Putamen (tissue), 1 donor: ENCODE data around the gene ZNF319.
A peak's percentile ranks its signal among the peaks of the same experiment; 100 is the strongest.

Experiments
- DNase-seq: peaks from one replicate; pipeline ENCODE4 v3.0.0-alpha.2; 2016; ENCODE audit warnings: low spot score

ZNF319 gene

DNA sequence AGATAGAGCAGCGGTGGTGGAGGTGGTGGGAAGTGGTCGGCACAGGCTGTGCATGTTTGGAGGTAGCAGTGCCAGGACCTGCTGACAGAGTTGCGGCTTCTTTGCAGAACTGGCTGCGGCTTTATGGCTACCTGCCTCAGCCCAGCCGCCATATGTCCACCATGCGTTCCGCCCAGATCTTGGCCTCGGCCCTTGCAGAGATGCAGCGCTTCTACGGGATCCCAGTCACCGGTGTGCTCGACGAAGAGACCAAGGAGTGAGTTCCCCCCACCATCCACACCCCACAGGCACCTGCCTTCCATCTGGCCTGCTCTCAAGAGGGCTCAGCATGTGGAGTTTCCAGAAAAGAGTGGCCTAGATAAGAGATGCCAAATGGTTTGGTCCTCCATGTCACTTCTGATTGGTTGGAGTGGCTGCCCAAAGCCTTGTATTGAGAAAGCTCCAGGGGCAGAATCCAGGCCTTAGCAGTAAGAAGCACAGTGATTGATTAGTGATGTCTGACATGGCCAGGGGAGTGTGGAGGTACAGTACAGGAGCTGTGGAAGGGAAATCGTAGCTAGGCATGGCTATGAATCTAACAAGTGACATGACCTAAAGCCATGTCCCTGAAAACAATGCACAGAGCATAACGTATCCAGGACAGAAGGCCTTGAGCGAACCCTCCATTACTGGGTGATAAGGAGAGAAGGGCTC, 37.0 kb upstream of the ZNF319 start:
- DNase-seq = no peak

- DNase-seq = no peak
Observed at GRCh38 chr16:58036943-58037342, 36.5 kb upstream of the ZNF319 start.

GRCh38 chr16:58035356-58036170, 35.1 kb upstream of the ZNF319 start:
- DNase-seq = no peak

DNA sequence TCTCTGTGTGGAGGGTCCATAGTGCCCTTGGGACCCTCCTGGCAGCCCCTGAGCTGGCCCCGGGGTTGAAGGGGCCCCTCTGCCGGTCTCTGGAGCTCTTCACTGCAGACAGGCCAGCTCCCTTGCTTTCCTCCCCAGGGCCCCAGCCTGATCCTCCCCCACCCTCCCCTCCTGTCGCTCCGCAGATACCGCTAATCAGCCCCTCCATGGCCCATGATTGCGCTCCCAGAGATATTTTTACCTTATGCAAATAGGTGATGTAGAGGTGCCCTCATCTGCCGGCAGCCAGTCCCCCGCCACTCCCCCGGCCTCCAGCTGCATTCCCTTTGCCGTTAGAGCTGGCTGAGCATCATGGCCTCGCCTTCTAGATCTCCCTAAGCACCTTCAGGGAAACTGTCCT, 34.3 kb upstream of the ZNF319 start:
- DNase-seq = no peak

- no peak for DNase-seq
Observed at GRCh38 chr16:58034128-58034685, 33.7 kb upstream of the ZNF319 start.

GRCh38 chr16:58032710-58033293, 32.3 kb upstream of the ZNF319 start:
- DNase-seq = peak; percentile 37

DNA sequence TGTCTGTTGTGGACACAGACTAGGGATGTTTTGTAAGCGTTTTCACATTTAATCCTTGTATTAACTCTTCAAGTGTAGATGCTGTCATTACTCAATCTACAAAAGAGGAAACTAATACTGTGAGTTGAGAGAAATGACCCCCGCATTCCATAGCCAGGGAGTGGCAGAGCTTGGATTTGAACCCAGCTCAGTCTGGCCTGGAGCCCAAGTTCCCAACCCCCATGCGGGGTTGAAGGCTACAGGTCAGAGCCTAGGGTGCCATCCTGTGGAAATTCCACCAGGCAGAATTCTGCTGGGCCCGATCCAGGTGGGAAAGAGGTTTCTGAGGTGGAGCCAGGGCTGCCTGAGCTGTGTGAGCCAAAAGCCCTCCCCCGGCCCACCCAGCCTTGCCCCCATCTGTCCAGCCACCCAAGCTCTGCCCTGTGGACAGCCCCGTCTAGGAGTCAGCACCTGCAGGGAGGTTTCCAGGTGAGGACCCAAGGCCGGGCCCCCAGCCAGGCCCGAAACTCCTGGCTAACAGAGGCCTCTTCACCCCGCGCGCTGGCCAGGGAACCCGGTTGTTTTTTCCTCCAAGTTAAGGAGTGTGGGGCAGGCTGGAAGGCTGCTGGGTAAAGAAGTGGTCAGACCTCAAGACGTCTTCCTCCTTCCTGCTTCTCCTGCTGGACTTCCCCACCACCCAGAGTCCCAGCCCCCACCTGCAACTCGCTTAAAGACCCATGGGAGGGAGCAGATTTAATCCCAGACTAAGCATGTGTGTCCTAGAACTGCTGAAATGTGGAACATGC, 30.7 kb upstream of the ZNF319 start:
- no peak for DNase-seq

GRCh38 chr16:58030136-58030840, 29.8 kb upstream of the ZNF319 start:
- no peak for DNase-seq

GRCh38 chr16:58029410-58029809, 28.9 kb upstream of the ZNF319 start:
- DNase-seq = no peak

GRCh38 chr16:58028541-58029070, 28.1 kb upstream of the ZNF319 start:
- no peak for DNase-seq

- no peak for DNase-seq
Observed at GRCh38 chr16:58027916-58028455, 27.5 kb upstream of the ZNF319 start.

GRCh38 chr16:58027161-58027915, 26.9 kb upstream of the ZNF319 start:
- no peak for DNase-seq

GRCh38 chr16:58026705-58027160, 26.3 kb upstream of the ZNF319 start:
- DNase-seq = no peak

DNA sequence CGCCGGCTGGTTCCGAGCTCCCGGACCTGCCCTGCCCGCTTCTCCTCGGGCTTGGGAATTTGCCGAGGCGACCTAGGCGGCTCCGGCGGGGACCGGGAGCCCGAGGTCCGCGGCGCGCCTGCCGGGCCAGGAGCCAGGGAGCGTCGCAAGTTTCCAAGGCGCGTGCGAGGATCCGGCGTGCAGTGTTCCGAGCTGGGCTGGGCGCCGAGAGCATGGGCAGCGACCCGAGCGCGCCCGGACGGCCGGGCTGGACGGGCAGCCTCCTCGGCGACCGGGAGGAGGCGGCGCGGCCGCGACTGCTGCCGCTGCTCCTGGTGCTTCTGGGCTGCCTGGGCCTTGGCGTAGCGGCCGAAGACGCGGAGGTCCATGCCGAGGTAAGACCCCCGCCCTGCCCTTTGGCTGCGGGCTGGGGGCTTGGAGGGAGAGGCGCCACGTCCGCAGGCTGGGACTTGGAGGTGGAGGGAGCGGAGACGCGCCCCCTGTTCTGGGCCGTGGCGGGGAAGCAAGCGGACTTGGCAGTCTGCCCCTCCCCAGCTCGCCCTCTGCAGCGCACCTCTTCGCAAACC, 25.8 kb upstream of the ZNF319 start:
- DNase-seq = peak; percentile 37

- peak; percentile 48 for DNase-seq
Observed at GRCh38 chr16:58025351-58026138, 25.1 kb upstream of the ZNF319 start, which contains the start of gene MMP15. Gene MMP15, plus strand, starts transcription at chr16:58025754. Its CDS starts 597 bp downstream, at chr16:58026351.

- no peak for DNase-seq
Observed at GRCh38 chr16:58024486-58025350, 24.2 kb upstream of the ZNF319 start.

DNA sequence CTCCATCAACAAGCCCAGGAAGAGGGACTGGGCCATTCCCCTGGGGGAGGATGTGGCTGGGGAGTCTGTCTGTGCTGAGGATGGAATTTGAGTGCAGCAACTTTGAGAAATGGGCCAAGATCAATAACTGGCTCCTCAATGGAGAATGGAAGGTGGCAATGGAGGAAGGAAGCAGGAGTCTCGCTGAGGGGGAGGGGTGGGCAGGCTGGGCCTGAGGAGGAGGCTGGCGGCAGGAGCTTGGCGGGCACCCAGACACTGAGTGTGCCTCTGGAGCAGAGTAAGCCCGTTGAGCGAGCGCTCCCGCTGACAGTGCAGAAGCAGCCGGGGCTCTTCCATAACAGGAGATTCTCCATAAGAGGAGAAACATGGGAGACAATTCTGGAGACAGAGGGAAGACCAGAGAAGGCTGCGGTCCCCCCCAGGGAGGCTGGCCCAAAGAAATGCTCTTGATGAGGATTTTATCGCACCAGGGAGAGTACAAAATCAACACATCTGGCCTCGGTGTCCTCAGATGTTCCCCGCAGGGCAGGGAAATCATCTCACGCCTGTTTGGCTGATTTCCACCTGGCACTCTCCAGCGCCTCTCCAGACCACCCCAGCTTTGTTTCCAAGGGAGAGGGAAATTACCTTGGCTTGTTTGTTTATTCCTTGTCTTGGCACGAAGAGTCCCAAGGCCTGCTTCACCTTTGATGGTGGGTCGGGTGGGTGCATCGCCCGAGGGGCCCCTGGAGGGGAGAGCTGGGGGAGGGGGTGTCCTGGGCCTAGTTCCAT, 22.3 kb upstream of the ZNF319 start:
- DNase-seq = peak; percentile 36
